BE2C (cell line): ENCODE measurements around the gene LYSMD3.

Experiments
- DNase-seq: peaks from one replicate; pipeline ENCODE4 v3.0.0-alpha.2; 2020
- H3K27me3 ChIP-seq: fragments of 250-450 bp; sonication (Bioruptor Pico); 2 replicates; pipeline ENCODE4 v1.5.1; 2020; ENCODE audit warnings: mild to moderate bottlenecking
- H3K36me3 ChIP-seq: fragments of 250-450 bp; sonication (Bioruptor Pico); 2 replicates; pipeline ENCODE4 v1.5.1; 2020; ENCODE audit warnings: mild to moderate bottlenecking
- H3K4me1 ChIP-seq: fragments of 250-450 bp; sonication (Bioruptor Pico); 2 replicates; pipeline ENCODE4 v1.5.1; 2020
- H3K4me3 ChIP-seq: 2 replicates; pipeline ENCODE4 v1.5.1; 2011; ENCODE audit warnings: low read depth, low read length
- H3K9me3 ChIP-seq: fragments of 250-450 bp; sonication (Bioruptor Pico); 2 replicates; pipeline ENCODE4 v1.5.1; 2020
- TF ChIP-seq, protein P1 (sequence below): IDR thresholded peaks from 2 replicates; pipeline ENCODE4 v1.5.1; 2012; ENCODE audit warnings: mild to moderate bottlenecking, low read depth, low read length

Gene LYSMD3

DNA sequence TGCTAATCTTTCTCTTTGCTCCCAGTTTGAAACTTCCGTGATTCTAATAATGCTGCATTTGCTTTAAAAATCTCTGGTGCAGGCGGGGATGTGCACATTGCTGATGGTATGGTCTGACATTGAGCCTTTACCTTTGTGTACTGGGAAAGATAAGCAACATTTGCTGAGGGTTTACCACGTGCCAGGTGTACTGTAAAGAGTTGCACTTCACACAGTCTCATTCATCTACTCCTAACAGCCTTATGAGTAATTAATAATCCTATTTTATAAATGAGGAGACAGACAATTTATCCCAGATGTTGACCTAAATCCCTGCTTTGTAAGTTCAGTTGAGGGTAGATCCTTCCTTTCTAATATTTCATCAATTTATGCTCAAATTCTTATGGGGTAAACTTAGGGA is 28.5 kb upstream of the LYSMD3 start:
- TF ChIP-seq, protein P1, sequence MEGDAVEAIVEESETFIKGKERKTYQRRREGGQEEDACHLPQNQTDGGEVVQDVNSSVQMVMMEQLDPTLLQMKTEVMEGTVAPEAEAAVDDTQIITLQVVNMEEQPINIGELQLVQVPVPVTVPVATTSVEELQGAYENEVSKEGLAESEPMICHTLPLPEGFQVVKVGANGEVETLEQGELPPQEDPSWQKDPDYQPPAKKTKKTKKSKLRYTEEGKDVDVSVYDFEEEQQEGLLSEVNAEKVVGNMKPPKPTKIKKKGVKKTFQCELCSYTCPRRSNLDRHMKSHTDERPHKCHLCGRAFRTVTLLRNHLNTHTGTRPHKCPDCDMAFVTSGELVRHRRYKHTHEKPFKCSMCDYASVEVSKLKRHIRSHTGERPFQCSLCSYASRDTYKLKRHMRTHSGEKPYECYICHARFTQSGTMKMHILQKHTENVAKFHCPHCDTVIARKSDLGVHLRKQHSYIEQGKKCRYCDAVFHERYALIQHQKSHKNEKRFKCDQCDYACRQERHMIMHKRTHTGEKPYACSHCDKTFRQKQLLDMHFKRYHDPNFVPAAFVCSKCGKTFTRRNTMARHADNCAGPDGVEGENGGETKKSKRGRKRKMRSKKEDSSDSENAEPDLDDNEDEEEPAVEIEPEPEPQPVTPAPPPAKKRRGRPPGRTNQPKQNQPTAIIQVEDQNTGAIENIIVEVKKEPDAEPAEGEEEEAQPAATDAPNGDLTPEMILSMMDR, result no peak
- peaks cover 86% of the 10 kb centered on the region for H3K27me3 ChIP-seq
- no peak overlapping the region for H3K4me3 ChIP-seq
- no peak for DNase-seq
- H3K36me3 ChIP-seq, result no peaks in the 10 kb centered on the region
- H3K9me3 ChIP-seq, result no peaks in the 10 kb centered on the region
- no peaks in the 10 kb centered on the region for H3K4me1 ChIP-seq

DNA sequence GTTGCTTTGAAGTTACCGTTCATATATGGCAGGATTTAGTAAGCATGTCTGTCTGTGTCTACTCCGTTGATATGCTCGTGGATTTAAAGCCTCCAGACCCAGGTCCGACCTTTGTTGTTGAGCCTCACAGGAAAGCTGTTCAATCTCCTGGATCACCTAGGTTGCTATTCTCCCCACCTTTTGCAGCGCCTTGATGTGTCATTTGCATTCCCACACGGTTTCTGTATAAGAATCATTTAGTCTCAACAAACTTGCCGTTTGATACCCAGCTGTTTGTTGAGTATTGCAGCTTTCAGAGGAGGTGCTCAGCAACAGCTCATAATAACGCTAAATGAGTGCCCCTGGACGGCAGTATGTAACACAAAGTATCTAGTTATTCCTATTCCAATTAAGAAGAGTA is 28.0 kb upstream of the LYSMD3 start:
- H3K9me3 ChIP-seq, result no peaks in the 10 kb centered on the region
- TF ChIP-seq, protein P1, result no peak
- H3K4me1 ChIP-seq, result no peaks in the 10 kb centered on the region
- DNase-seq, result no peak
- peaks cover 84% of the 10 kb centered on the region for H3K27me3 ChIP-seq
- H3K4me3 ChIP-seq, result no peak overlapping the region
- no peaks in the 10 kb centered on the region for H3K36me3 ChIP-seq

DNA sequence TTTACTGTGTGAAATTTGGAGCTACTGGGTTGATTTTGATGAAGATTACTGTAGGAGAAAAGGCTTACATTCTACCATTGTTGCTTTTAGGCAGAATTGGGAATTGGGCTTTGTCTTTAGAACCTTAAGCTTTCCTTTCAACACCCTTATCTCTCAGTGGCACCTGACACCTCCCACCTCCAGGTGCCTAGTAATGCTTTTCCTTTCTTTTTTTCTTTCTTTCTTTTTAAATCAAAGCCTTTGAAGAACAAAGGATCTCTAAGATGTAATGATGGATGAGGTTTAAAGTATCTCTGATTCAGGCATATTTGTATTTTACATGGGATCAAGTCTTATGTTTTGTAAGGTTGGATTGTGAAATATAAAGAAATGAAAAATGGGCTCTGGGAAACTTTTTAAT is 26.3 kb upstream of the LYSMD3 start:
- H3K9me3 ChIP-seq, result no peaks in the 10 kb centered on the region
- DNase-seq, result no peak
- no peaks in the 10 kb centered on the region for H3K4me1 ChIP-seq
- no peaks in the 10 kb centered on the region for H3K36me3 ChIP-seq
- TF ChIP-seq, protein P1, result no peak
- peaks cover 79% of the 10 kb centered on the region for H3K27me3 ChIP-seq
- H3K4me3 ChIP-seq, result no peak overlapping the region

GRCh38 chr5:90554358-90555006 is 25.1 kb upstream of the LYSMD3 start:
- DNase-seq, result no peak
- H3K27me3 ChIP-seq, result peaks cover 70% of the 10 kb centered on the region

DNA sequence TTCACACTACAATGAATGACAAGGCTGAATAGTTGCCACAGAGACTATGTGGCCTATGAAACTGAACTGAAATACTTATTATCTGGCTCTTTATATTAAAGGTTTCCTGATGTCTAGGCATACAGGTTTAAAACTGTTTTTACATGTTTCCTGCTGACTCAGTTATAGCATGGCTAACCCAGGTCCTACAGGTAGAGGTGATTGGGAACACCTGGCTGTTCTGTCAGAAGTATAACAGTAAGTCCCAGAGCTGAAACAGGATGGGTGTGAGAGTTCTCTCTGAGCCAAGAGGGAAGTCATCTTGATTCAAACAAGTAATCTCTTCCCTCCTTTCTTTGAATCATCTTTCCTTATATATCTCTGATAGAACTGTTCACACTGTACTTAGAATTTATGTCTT is 24.3 kb upstream of the LYSMD3 start:
- no peak overlapping the region for H3K4me3 ChIP-seq

More at GRCh38 chr5:90554358-90555006, 25.1 kb upstream of the LYSMD3 start:
- no peak overlapping the region for H3K4me3 ChIP-seq
- H3K4me1 ChIP-seq, result no peaks in the 10 kb centered on the region
- H3K36me3 ChIP-seq, result no peaks in the 10 kb centered on the region
- no peaks in the 10 kb centered on the region for H3K9me3 ChIP-seq
- TF ChIP-seq, protein P1, result no peak

DNA sequence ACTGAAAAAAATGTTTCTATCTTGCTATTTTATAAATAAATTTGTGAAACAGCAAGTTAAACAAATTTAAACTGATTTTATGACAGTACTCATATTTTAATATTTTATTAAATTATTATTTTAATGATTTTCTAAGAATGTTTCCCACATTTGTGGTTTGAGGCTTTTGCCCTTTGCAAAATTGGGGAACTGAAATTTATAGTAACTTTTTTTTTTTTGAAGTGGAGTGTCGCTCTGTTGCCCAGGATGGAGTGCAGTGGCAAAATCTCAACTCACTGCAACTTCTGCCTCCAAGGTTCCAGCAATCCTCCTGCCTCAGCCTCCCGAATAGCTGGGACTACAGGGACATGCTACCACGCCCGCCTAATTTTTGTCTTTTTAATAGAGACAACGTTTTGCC is 22.0 kb upstream of the LYSMD3 start:
- Histone ChIP-seq H3K36me3 (no peaks in the 10 kb centered on the region), H3K27me3 (peaks cover 50% of the 10 kb centered on the region), H3K4me1 (no peaks in the 10 kb centered on the region), H3K9me3 (no peaks in the 10 kb centered on the region), H3K4me3 (no peak overlapping the region)
- no peak for DNase-seq
- TF ChIP-seq, protein P1, result no peak

More for the DNA sequence above, 24.3 kb upstream of the LYSMD3 start:
- Histone ChIP-seq H3K36me3 (no peaks in the 10 kb centered on the region), H3K9me3 (no peaks in the 10 kb centered on the region), H3K27me3 (peaks cover 68% of the 10 kb centered on the region), H3K4me1 (no peaks in the 10 kb centered on the region)
- TF ChIP-seq, protein P1, result no peak
- no peak for DNase-seq
